HuH-7.5 (cell line): ENCODE results near the gene LDAH.
"Not testable (repeated sequence)": the region's sequence is repeated elsewhere in the genome, so short reads cannot be mapped to it uniquely, and the experiment has no call there.

ENCODE experiments used
- DNase-seq: peaks from one replicate; pipeline ENCODE4 v3.0.0; 2011; ENCODE audit warnings: low spot score

LDAH gene

GRCh38 chr2:20722592-20723240 is 100.2 kb downstream of the LDAH start:
- no peak for DNase-seq

- no peak for DNase-seq
Observed at GRCh38 chr2:20717641-20718040, 105.3 kb downstream of the LDAH start.

DNA sequence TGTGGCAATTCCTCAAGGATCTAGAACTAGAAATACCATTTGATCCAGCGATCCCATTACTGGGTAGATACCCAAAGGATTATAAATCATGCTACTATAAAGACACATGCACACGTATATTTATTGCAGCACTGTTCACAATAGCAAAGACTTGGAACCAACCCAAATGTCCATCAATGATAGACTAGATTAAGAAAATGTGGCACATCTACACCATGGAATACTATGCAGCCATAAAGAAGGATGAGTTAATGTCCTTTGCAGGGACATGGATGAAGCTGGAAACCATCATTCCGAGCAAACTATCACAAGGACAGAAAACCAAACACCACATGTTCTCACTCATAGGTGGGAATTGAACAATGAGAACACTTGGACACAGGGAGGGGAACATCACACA is 106.7 kb downstream of the LDAH start:
- not testable (repeated sequence) for DNase-seq

DNA sequence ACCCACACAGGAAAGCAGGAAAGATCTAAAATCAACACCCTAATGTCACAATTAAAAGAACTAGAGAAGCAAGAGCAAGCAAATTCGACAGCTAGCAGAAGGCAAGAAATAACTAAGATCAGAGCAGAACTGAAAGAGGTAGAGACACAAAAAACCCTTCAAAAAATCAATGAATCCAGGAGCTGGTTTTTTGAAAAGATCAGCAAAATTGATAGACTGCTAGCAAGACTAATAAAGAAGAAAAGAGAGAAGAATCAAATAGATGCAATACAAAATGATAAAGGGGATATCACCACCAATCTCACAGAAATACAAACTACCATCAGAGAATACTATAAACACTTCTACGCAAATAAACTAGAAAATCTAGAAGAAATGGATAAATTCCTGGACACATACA is 108.5 kb downstream of the LDAH start:
- not testable (repeated sequence) for DNase-seq

DNA sequence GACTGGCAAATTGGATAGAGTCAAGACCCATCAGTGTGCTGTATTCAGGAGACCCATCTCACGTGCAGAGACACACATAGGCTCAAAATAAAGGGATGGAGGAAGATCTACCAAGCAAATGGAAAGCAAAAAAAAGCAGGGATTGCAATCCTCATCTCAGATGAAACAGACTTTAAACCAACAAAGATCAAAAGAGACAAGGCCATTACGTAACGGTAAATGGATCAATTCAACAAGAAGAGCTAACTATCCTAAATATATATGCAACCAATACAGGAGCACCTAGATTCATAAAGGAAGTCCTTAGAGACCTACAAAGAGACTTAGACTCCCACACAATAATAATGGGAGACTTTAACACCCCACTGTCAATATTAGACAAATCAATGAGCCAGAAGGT is 109.3 kb downstream of the LDAH start:
- DNase-seq, result not testable (repeated sequence)

GRCh38 chr2:20711641-20712040 is 111.3 kb downstream of the LDAH start:
- DNase-seq, result not testable (repeated sequence)

GRCh38 chr2:20707601-20708000 is 115.3 kb downstream of the LDAH start:
- DNase-seq, result no peak

DNA sequence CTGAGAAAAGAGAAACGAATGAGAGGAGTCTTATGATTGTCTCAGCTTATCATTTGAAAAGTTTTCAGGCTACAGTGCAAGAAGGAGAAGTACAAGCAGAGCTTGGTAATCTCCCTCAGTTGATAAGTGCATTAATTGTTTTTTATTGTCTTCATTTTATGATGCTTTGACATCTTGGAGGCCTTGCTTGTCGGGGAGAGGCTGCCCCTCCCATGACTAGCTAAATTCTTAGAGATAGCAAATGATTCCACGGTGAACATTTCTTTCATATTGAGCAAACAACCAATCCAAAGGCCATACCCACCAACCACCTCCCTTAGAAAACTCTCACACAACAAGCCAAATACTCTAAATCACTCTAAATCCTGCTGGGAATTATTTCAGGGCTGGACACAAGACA is 116.1 kb downstream of the LDAH start:
- DNase-seq, result no peak

- DNase-seq, result no peak
Observed at GRCh38 chr2:20706217-20706616, 116.7 kb downstream of the LDAH start.

GRCh38 chr2:20704886-20705285 is 118.0 kb downstream of the LDAH start:
- DNase-seq, result no peak

GRCh38 chr2:20702563-20702962 is 120.3 kb downstream of the LDAH start:
- no peak for DNase-seq

DNA sequence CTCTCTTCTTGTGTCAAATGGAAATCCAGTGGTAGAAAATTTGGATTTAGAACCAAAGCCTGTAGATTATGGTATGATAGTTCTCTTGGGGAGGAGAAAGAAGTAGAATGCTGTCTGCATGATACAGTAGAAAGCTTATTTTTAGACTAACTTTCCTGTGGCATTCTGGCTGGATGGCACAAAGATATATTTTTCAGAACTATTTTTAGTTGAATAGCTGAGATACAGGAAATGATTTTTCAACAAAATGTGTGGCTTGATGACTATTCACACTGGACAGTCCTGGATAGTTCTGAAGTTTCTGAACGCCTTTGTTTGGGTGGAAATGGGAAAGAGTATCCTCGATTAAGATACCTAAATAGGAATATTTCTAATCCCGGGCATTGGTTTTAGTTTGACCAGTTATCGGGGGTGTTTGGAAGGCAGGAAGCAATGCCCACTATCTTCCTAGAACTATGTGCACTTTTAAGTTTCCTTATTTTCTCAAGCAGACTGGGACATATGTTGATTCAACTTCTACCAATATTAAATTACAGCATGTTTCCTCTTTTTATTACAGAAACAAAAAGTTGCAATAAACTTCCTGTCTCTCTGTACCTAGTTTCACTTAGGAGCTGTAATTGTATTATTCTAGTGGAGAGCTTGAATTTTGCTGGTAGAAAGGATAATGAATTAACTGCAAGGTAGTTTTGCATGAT is 123.8 kb downstream of the LDAH start:
- no peak for DNase-seq

DNA sequence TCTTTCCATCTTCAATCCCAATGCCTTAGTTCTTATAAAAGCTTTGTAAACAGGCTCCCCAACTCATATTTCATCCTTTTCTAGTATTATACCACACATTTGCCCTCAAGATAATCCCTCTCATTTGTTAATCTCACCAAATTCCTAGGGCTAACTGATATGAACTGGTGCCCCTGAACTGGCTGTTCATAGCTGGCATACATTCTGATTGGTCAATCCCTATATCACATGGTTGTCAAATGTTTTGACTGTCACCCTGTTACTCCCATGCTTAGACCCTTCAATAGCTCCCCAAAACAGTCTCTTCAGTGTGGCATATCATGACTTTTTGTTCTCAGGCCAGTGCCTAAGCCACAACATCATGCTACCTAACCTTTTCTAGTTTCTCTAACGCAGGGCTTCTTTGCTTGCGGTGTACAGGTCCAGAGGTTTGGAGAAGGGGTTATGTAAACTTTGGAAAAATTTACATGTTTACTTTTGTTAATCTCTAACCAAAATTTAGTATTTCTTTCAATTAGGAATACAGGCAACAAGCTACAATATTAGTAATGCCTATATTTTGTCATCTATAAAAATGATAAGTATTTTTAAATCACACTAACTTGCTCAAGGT is 125.5 kb downstream of the LDAH start:
- DNase-seq, result no peak

DNA sequence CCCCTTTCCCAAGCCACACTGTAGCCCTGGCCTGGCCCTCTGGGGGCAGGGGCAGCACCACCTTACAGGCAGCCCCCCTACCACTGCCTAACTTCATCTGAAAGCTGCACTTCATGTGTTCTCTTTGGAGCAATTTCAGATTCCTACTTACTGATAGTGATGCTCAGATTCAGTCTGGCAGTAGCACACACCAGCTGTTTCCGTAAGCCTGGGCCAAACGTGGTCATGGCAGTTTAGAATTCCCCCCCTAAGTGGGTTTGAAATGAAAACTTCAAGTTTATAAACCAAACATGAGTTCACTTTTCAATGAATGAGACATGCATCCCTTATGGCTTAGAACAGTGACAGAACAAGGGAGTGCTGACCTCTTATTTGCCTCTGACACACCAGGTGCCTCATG is 126.5 kb downstream of the LDAH start:
- no peak for DNase-seq

- DNase-seq, result no peak
Observed at GRCh38 chr2:20693317-20693716, 129.6 kb downstream of the LDAH start.

DNA sequence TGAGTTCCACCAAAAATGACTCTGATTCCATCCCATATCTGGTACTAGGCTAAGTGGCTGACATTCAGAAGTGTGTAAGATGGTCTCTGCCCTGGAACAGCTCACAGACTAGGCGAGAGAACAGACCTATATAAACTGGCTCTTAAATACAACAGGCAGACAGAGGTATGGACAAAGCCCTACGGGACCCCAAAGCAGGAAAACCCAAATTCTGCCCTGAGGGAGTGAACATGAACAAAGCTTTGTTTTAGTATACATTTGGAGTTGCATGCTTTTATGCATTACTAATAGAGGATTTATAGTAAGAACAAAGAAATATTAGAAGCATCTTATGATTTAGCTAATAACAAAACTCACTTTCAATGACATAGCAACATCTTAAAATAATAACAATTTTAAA is 130.8 kb downstream of the LDAH start:
- no peak for DNase-seq

- no peak for DNase-seq
Observed at GRCh38 chr2:20691076-20691734, 131.7 kb downstream of the LDAH start.

DNA sequence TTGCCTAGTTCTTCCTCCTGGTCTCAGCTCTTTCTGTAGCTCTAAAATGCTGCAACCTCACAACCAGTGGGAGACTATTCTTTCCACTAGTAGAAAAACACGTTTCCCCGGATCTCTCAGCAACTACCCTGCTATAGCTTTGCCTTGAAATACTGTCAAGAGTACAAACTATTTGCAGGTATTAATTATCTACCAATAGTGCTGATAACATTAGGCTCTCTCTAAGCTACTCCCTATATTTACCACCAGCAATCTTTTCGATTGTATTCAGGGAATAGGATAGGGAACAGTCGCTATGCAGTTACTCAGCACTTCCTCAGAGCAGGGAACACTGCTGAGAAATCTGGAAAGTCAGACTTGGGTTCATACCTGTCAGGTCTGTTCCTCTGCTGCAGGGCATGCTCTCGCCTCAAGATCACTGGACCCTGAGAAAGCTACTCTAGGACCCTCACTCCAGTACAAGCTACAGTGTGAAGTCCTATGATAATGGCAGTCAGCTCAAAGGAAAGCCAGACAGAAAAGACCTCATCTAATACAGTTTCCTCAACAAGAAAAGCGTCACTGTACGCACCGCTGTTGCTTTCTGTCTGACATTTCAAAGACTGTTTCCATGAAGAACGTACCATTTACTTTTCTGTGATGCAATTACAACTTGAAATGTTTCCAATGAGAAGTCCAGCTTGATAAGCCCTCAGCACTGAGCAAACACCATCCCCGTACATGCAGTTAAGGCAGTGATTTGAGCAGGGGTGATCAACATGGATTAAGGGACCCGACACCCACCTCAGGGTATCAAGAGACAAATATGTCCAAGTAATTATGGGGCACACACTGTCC is 133.3 kb downstream of the LDAH start:
- no peak for DNase-seq

- no peak for DNase-seq
Observed at GRCh38 chr2:20687260-20687832, 135.6 kb downstream of the LDAH start.

- DNase-seq, result no peak
Observed at GRCh38 chr2:20684581-20685063, 138.3 kb downstream of the LDAH start.

DNA sequence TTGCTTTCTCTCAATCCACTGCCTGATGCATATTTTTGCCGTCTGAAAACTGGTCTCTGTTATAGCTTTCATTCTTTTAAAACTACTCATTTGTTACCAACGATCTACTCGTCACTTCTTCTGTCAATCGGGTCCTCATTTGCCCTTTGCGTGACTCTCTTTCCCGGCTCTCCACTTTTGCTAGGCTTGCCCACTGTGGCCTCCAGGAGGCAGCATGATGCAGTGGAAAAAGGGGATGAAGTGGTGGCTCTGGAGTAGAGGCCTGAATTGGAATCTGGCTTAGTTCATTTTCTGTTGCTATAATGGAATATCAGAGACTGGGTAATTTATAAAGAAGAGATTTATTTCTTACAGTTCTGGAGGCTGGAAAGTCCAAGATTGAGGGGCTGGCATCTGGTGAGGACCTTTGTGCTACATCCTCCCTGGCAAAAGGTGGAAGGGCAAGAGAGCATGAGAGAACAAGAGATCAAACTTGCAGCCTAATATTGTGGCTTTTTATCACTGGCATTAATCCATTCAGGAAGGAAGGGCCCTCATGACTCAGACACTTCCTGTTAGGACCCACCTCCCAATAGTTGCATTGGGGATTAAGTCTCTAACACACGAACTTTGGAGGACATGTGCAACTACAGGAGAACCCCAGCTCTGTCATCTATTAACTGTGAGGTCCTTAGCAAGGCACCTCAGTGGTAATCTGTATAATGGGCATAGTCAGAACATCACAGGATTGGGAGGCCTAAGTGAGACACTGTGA is 140.6 kb downstream of the LDAH start:
- DNase-seq, result no peak
